HEK293 (cell line): ENCODE measurements around the gene BET1L.

ENCODE experiments used
- ATF2 ChIP-seq: fragments of 450-650 bp; formaldehyde crosslinking; IDR thresholded peaks from 2 replicates; pipeline ENCODE4 v1.5.1; 2016; ENCODE audit warnings: missing biosample characterization, missing genetic modification characterization, low read depth
- BCL11A ChIP-seq: fragments of 450-650 bp; formaldehyde crosslinking; IDR thresholded peaks from 2 replicates; pipeline ENCODE4 v1.5.1; 2016; ENCODE audit warnings: low read depth, missing biosample characterization, missing genetic modification characterization
- CTCF ChIP-seq: fragments of 450-650 bp; formaldehyde crosslinking; IDR thresholded peaks from 2 replicates; pipeline ENCODE4 v1.5.1; 2016; ENCODE audit warnings: missing biosample characterization, missing genetic modification characterization
- GFI1B ChIP-seq: fragments of 450-650 bp; formaldehyde crosslinking; IDR thresholded peaks from 2 replicates; pipeline ENCODE4 v1.5.1; 2016; ENCODE audit warnings: missing biosample characterization, missing genetic modification characterization
- KLF1 ChIP-seq: fragments of 450-650 bp; formaldehyde crosslinking; IDR thresholded peaks from 2 replicates; pipeline ENCODE4 v1.5.1; 2016; ENCODE audit warnings: missing biosample characterization, missing genetic modification characterization
- SP2 ChIP-seq: fragments of 450-650 bp; formaldehyde crosslinking; IDR thresholded peaks from 2 replicates; pipeline ENCODE4 v1.5.1; 2016; ENCODE audit warnings: missing biosample characterization, missing genetic modification characterization
- TCF7L2 ChIP-seq: IDR thresholded peaks from 2 replicates; pipeline ENCODE4 v1.6.1; 2011; ENCODE audit warnings: low read depth, mild to moderate bottlenecking, inconsistent platforms, low read length, moderate library complexity, borderline replicate concordance
- ZBTB11 ChIP-seq: fragments of 450-650 bp; formaldehyde crosslinking; conservative IDR thresholded peaks from 2 replicates; pipeline ENCODE4 v1.5.1; 2016; ENCODE audit warnings: low read depth, missing biosample characterization, missing genetic modification characterization
- ZNF133 ChIP-seq: fragments of 450-650 bp; formaldehyde crosslinking; IDR thresholded peaks from 2 replicates; pipeline ENCODE4 v1.5.1; 2016; ENCODE audit warnings: missing biosample characterization, missing genetic modification characterization
- ZNF26 ChIP-seq: fragments of 450-650 bp; formaldehyde crosslinking; IDR thresholded peaks from 2 replicates; pipeline ENCODE4 v1.5.1; 2016; ENCODE audit warnings: missing biosample characterization, missing genetic modification characterization
- ZNF274 ChIP-seq, 2 experiments: fragments of 200-500 bp in 1 of 2; fragments of 450-650 bp in 1 of 2; sonication (Bioruptor generic) in 1 of 2; formaldehyde crosslinking in 1 of 2; IDR thresholded peaks; 2 replicates each; pipeline versions ENCODE4 v1.5.1 to v1.6.1; 2014 to 2016; ENCODE audit warnings: borderline replicate concordance in 1 of 2, inconsistent platforms in 1 of 2, low read length in 1 of 2, missing biosample characterization in 1 of 2, missing genetic modification characterization in 1 of 2
- ZNF423 ChIP-seq: fragments of 450-650 bp; formaldehyde crosslinking; IDR thresholded peaks from 2 replicates; pipeline ENCODE4 v1.5.1; 2016; ENCODE audit warnings: missing biosample characterization, missing genetic modification characterization
- ZNF558 ChIP-seq: fragments of 450-650 bp; formaldehyde crosslinking; IDR thresholded peaks from 2 replicates; pipeline ENCODE4 v1.5.1; 2016; ENCODE audit warnings: missing biosample characterization, missing genetic modification characterization
- ZNF791 ChIP-seq: fragments of 450-650 bp; formaldehyde crosslinking; IDR thresholded peaks from 2 replicates; pipeline ENCODE4 v1.5.1; 2016; ENCODE audit warnings: missing biosample characterization, missing genetic modification characterization

GRCh38 chr11:204587-205109 lies 2.6 kb downstream of the BET1L start:
- TF ChIP-seq SP2 (tag by site-specific recombination) (no peak), TCF7L2 (no peak), CTCF (no peak), ZNF558 (tag by site-specific recombination) (no peak), KLF1 (tag by site-specific recombination) (no peak), ZBTB11 (no peak), ZNF423 (no peak), GFI1B (tag by site-specific recombination) (no peak), ZNF791 (tag by site-specific recombination) (no peak), ZNF274 (IDR thresholded peaks at IDR 0.05; ENCODE audit: low read length) (no peak), ZNF274 (tag by site-specific recombination; IDR thresholded peaks at IDR 0.05; ENCODE audit: borderline replicate concordance) (no peak), BCL11A (no peak), ZNF26 (tag by site-specific recombination) (no peak), ATF2 (tag by site-specific recombination) (no peak), ZNF133 (tag by site-specific recombination) (no peak)
